NCI-H1930 (cell line): ENCODE data around the gene SMARCC2.
"Not testable (repeated sequence)": the region's sequence is repeated elsewhere in the genome, so short reads cannot be mapped to it uniquely, and the experiment has no call there.

ENCODE experiments used
- DNase-seq, 2 experiments: peaks; one replicate each; lab custom pipeline; 2025; lab: John Stamatoyannopoulos, UW

SMARCC2 gene

DNA sequence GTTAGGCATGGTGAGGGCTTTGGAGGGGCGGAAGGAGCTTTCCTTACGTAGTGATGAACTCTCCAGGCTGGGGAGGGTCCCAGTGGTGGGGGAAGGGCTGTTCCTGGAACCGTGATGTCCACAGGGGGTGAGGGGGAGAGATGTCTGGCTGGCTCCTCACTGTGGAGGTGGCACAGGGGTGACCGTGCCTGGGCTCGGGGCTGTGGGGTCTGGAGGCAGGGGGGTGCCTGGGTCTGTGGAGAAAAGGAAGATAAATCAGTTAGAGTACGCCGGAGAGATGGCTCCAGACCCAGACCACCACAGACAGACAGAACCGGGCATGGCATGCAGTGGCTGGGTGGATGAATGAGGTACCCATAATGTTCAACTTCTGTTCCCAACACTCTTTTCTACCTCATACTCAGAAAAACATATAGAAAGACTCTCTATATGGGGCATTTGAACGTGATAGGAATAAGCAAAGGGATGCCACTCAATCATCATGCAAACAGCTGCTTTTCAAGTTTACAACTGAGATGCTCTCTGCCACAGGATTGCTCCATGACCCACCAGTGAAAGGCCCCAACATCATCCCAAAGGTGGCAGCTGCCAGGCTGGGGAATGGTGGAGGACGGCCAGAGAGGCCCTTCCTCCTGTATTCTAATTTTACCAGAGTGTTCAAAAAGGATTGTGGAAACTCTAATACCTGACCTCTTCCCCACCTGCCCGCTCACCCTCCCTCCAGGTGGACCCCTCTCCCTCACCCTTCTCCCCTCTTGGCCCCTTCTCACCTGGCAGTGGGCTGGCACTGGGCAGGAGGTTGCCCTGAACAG lies 25.5 kb downstream of the SMARCC2 start:
- no peak for DNase-seq

DNA sequence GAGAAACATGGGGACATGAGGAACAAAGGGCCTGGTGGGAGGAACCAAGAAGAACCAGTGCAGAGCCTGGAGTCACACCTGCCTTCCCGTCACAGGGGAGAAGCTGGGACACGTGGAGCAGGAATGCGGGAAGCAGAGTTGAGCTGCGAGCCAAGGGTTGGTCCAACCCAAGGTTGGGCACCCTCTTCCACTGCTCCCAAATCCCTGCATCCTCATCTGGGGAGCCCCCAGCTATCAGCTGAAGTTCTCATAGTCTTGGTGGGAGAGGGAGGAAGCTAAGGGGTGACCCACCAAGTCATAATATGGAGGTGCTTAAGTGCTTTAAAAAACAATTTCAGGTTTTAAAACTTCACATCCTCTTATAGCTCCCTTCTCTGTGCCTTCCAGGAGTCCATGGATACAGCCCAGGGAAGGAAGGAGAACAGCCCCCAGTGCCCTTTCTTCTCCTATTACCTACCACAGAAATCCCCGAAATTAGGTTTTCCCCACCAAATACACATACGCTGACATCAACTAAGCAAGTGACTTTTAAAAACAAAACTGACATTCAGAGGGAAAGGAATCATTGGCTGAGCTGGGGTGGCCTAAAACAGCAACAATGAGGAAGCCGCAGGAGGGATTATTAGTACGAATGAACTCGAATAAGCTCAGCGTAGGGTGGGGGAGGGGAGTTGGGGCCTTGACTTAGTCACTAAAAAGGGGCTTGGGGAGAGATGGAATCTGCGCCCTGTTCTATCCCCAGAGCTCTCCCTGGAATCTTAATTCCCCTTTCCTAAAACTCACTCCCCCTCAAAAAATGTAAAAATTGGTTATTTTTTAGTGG lies 26.6 kb downstream of the SMARCC2 start:
- no peak for DNase-seq

DNA sequence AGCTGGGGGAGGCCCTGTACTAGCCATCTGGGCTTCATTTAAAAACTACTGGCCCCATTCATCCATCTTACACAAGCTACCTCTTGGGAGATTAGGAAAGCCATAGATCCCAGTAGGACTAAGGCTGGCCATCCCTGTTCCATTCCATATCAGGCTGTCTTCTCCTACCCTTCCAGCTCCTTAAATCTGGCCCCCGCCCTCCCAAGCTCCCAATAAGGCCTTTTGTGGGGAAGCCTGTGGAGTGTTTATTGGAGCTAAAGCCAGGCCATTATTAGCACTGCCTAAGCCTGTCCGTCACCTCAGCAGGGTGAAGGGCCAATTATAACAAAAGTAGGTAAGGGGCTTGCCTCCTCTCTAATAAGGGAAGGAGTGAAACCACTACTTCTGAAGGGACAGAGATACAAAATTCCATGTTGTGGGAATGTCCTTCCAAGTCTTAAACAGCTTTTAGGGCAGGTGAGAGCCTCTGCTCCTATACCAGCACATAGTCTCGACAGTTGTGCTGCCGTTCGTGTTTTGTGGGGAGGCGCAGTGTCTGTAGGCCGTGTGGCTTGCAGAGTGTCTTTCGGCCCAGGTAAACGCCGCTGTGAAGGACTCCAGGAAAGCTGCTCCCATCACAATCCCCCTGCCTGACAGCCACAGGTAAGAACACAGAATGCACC lies 27.5 kb downstream of the SMARCC2 start:
- DNase-seq = no peak

DNA sequence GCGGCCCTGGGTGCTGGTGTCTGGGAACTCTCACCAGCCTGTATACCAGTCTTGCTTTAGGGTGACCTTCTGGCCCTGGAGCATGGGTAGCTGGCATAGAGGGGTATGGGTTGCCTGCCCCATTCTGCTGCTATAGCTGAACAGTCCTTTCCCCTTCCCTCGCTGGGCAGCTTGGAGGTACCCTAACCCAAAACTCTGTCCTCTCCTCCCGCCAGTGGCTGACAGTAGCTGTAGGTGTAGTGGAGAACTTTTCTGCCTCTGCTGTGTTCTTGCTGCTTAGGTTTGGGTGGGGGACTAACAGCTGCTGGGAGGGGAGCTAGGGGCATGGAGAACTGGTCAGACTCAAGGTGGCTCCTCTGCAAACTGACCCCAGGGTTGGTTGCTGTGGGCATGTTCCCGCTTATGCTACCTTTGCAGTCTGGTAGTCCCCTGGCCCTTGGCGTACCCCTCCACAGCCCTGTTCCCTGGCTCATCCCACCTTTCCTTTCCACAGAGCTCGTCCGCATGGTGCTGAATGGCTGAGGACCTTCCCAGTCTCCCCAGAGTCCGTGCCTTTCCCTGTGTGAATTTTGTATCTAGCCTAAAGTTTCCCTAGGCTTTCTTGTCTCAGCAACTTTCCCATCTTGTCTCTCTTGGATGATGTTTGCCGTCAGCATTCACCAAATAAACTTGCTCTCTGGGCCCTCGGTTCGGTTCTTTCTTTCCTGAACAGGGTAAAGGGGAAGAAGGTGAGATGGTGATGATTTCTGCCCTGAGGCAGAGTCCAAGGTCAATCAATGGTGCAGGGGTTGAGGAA lies 28.2 kb downstream of the SMARCC2 start:
- DNase-seq = no peak

DNA sequence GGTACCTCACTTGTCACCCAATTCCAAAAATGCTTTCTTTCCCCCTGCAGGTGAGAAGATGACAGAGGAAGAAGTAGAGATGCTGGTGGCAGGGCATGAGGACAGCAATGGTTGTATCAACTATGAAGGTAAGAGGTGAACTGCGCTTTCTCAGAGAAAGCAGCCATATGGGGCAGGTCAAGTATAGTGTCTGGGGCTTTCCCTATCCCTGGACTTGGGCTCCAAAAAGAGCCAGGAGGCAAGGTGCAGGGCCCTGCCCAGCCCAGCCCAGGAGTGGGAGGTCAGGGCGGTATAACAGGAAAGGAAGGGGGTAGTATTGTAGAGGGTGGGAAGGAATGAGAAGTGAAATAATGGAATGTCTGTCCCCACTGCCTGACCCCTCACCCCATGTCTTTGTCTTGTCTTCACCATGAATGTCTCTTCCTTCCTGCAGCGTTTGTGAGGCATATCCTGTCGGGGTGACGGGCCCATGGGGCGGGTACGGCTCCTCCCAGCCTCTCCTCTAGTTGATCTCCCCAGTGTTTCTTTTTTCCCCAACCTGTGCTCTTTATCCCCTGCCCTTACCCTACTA lies 29.0 kb downstream of the SMARCC2 start:
- DNase-seq = no peak

DNA sequence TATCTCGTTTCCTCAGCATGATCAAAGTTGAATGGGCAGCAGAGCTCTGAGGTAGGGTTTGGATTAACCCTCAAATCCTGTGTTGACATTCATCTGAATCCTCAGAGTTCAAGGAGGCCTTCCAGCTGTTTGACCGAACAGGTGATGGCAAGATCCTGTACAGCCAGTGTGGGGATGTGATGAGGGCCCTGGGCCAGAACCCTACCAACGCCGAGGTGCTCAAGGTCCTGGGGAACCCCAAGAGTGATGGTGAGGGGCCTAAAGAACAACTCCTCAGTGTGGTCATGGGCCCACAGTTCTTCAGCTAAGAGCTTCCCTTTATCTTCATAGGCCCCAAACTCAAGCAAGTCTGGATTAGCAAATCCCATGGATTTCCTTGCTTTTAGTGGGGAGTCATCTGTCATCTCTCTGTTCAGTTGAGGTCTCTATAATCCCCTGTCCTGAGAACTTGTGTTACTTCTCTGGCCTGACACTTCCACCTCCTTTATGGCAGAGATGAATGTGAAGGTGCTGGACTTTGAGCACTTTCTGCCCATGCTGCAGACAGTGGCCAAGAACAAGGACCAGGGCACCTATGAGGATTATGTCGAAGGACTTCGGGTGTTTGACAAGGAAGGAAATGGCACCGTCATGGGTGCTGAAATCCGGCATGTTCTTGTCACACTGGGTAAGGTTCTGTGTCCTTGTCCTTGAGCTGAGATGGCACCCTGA lies 29.6 kb downstream of the SMARCC2 start:
- DNase-seq = no peak

DNA sequence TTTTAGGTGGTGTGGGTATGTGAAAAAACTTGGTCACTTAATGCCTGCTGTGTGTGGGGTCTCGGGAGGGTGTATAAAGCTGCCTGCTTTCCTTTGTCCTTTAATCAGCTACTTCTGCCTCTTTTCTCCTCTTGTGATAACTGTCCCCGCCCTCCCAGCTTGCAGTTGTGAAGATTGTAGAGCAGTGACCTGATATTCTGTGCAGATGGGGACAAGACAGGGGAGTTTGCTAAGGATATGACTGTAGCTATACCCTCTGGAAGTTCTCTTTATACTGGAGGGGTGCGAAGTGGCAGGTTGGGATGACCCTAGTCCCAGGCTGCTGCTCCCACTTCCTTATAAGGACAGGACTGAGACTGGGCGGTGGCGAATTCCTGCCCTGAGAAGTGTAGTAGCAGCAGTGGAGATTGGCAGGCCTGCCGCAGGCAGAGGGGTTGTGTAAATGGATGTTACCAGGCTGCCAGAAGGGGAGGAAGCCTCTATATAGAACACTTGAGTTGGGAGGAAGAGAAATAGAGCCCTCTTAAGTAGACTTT lies 30.3 kb downstream of the SMARCC2 start:
- no peak for DNase-seq

DNA sequence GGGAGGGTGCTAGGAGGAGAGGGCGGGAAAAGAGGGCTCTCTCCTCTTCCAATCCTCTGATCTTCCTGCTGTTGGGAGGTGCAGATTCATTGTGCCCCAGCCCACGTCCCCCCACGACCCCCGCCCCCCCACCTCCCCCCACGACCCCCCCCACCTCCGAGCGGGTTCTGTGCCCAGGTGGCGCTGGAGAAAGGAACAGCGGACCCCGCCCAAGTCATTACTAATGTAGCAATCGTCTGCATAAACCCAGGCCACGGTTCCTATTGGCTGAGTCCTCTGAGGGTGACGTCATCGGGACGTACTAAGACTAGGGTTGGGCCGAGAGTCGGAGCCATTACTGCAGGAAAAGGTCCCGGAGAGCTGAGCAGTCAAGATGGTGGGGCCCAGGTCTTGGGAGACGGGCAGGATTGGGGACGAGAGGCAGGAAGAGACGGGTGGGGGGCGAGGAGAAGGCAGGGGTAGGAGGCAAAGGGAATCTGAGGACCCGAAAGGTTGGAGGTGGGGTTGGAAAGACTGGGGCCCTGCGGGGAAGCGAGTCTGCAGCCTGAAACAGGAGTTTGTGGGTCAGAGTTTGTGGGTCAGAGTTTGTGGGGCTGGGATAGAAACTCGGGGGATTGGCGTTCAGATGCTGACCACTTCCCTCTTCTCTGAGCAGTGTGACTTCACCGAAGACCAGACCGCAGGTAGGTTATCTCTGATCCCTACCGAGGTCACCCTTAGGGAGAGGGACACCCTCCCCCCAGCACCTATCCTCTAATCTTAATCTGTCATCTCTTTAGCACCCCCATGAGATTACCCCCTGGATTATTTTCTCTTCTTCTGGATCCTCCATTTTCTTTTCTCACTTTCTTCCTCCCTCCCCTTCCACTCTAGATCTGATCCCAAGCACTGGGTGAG lies 31.0 kb downstream of the SMARCC2 start, which contains the start of gene MYL6:
TSS of gene MYL6 (plus strand) at position 331 of the 897 bp plus-strand sequence. CDS start at position 374, 43 bp downstream.
- DNase-seq = peak; percentile 95

DNA sequence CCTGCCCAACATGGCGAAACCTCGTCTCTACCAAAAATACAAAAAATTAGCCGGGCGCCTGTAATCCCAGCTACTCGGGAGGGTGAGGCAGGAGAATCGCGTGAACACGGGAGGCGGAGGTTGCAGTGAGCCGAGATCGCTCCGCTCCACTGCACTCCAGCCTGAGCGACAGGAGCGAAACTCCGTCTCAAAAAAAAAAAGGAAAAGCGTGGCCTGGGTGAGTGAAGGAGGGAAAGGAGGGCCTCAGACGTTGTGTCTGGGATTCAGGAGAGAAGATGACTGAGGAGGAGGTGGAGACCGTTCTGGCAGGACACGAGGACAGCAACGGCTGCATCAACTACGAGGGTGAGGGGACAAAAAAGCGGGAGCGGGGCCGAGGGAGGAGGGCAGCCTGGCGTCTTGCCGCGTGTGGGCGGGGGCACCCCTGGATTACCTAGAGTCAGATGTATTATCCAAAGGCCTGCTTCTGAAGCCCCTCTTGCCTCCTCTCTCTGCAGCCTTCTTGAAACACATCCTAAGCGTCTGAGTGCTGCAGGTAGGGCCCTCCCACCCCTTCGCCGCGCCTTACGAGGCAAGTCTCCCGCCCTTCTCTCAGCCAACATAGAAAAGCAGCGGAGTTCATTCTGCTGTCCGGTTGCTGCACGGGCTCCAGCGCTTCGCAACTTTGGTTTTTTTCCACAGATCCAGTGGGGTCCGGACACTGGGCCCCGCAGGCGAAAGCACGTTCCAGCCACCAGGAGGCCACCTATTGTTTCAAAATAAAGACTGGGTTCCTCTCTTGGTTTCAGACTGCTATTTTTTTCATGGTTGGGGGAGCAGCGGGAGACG lies 31.9 kb downstream of the SMARCC2 start:
- peak; percentile 33 to 71 for DNase-seq

DNA sequence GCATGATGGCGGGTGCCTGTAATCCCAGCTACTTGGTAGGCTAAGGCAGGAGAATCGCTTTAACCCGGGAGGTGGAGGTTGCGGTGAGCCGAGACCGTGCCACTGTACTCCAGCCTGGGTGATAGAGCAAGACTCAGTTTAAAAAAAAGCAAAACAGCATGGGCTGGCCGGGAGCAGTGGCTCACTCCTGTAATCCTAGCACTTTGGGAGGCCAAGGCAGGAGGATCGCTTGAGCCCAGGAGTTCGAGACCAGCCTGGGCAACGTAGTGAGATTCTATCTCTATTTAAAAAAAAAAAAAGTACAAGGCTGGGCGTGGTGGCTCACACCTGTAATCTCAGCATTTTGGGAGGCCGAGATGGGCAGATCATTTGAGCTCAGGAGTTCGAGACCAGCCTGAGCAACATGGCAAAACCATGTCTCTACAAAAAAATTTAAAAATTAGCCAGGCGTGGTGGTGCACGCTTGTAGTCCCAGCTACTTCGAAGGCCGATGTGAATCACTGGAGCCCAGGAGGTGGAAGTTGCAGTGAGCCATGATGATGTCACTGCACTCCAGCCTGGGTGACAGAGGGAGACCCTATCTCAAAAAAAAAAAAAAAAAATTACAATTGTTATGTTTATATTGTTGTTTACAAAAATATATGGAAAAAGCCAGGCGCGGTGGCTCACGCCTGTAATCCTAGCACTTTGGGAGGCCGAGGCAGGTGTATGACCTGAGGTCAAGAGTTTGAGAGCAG lies 32.7 kb downstream of the SMARCC2 start:
- not testable (repeated sequence) for DNase-seq

DNA sequence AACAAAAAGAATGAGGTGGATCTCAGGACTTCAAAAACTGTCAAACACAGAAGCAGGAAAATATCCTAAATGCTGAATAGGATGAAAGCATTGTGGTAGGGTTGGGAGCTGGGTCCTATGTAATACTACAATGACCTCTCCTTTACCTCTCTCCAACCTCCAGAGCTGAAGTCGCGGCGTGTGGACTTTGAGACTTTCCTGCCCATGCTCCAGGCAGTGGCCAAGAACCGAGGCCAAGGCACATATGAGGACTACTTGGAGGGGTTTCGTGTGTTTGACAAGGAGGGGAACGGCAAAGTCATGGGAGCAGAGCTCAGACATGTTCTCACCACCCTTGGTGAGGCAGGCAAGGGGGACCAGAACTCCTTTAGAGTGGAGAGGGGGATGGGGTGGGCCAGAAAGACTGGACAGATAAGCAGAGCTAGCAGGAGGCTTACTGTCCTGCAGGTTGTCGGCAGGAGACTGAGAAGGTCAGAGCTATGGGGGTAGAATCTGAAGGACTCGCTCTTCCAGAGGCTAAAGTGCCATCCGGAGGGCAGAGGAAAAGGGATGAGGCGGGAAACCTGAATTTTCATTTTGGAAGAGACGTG lies 33.9 kb downstream of the SMARCC2 start:
- no peak for DNase-seq

DNA sequence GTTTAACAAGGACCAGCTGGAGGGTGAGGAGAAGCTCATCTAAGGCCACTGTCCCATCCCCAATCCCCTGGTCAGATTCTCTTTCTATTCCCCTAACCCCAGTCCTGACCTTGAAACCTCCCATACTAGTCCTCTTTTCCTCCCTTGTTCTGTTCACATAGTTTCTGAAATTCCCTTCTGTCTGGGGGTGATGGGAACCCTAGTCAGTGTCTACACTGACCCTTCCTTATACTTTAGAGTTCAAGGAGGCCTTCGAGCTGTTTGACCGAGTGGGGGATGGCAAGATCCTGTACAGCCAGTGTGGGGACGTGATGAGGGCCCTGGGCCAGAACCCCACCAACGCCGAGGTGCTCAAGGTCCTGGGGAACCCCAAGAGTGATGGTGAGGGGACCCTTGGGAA lies 34.5 kb downstream of the SMARCC2 start:
- no peak for DNase-seq

DNA sequence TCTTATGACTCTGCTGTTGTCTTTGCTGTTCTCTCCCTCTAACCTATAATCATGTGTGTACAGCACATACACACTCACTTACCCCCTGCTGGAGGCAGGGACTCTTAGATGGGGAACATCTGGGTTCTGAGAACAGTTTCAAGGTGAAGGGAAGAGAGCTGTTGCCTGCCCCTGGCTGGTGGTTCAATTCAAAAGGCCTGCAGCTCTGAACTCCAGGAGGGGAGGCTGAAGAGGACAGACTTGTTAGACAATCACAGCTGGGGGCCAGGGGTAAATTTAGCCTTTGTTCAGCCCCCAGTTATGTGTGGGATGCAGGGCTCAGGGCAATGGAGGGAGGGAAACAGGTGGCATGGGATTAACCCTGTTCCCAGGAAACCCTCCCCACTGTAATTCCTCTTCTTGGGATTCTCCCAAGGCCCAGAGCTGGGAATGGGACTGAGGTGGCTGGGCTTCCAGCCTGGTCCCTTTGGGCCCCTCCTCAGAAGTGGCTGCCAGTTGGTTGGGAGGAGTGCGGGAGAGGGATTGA lies 35.0 kb downstream of the SMARCC2 start:
- no peak for DNase-seq

DNA sequence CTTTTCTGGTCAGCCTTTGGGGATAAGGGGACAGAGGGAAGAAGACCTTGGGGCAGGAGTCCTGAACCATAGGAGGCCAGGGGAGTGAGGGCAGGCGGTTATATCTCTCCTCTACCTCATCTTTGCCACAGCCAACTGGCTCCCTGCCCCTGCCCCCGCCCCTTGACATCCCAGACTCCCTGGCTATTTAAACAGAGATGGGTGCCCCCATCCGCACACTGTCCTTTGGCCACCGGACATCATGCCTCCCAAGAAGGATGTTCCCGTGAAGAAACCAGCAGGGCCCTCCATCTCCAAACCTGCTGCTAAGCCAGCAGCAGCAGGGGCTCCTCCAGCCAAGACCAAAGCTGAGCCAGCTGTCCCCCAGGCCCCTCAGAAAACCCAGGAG lies 35.6 kb downstream of the SMARCC2 start:
- no peak for DNase-seq

DNA sequence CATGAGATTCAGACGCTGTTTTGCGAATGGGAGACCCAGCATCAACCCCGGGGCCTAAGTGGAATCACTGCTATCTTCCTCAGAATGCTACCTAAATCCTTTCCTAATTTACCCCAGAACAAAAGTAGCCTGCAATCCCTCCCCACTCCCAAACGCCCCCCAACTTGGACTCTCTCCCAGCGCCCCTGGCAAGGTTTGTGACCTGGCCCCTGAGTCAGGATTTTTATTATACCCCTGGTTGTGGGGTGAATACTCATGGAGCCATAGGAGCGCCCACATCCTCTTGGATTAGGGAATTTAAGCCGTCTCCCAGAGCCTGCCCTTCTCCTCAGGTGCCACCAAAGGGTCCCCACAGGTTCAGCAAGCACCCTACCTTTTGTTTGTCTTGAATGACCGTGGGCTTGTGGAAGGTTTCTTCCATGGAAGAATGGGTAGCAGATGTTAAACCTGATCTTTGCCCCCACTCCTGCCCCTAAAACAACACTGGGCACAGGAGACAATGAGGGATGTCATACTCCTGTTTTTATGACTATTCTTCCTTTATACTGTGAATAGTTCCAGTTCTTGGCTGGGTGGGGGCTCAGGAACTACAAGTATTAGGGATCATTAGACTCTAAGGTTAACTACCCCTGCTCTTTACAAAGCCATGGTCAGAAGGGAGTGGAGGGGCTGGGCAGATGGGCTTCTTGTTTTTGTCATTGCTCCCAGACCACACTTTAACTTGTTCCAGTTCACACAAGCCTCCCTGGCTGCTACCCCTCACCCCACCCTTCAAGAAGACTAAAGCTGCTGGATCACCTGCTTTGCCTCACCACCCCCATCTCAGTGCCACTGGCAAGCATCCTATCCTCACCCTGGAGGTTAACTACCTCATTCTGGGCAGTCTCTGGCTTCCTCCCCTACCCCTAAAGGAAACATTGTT lies 36.3 kb downstream of the SMARCC2 start:
- DNase-seq = no peak

DNA sequence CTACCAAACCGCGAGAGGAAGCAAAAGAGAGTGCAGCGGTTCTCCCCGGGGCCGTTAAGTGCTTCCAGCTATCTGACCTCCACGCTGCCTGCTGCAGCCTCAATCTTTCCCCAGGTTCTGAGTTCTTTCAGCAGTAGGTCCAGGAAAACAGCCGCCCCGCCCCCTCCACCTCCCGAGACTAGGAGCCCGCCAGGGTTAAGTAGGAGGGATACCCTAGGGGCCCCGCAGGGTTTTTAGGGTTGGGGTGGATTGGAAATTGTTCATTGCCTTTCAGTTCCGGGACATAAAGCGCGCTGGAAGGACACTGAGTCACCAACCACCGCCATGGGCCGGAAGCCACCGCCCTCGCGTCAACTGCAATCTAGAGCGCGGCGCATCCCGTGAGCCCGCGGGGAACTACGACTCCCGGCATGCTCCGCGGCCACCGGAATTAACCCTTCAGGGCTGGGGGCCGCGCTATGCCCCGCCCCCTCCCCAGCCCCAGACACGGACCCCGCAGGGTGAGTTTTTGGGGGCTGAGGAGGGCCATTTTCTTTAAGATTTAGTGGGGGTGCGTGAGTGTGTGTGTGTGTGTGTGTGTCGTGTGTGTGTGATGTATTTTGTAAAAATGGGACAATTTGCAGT lies 37.0 kb downstream of the SMARCC2 start, which contains the start of gene MYL6B:
TSS of gene MYL6B (plus strand) at position 456 of the 624 bp plus-strand sequence. CDS start 1,332 bp downstream, outside the sequence.
- DNase-seq = peak; percentile 83 to 84
